Body of pancreas (tissue), 4 donors: ENCODE measurements around the gene BLZF1. TPM values are rescaled to one million over a fixed set of nuclear protein-coding genes. Genes with fewer than 3 reads are reported as not detected.

Experiments used
- ATAC-seq: fragments of 150-250 bp; one replicate; pipeline ENCODE4 v1.9.1; 2016
- DNase-seq, 4 donors: peaks; one replicate each; pipeline ENCODE4 v3.0.0-alpha.2; 2019
- H3K27ac ChIP-seq, 4 donors: fragments of 200-600 bp; sonication (generic); 1 replicate in 3 of 4; 2 replicates in 1 of 4; pipeline versions ENCODE4 v1.5.1 to v1.6.1; 2016 to 2019; ENCODE audit warnings: mild to moderate bottlenecking in 1 of 4, mixed read lengths in 1 of 4, moderate library complexity in 1 of 4
- H3K27me3 ChIP-seq, 2 donors: fragments of 200-600 bp; sonication (generic); one replicate each; pipeline ENCODE4 v1.6.0; 2016; ENCODE audit warnings: mild to moderate bottlenecking in 1 of 2
- H3K36me3 ChIP-seq, 2 donors: fragments of 200-600 bp; sonication (generic); replicated peaks in 1 of 2; 2 replicates each; pipeline ENCODE4 v1.5.1; 2016; ENCODE audit warnings: low read depth in 2 of 2; ENCODE audit not compliant: insufficient read depth in 1 of 2
- H3K4me1 ChIP-seq: fragments of 200-600 bp; sonication (generic); one replicate; pipeline ENCODE4 v1.6.0; 2016
- H3K4me3 ChIP-seq, 2 donors: fragments of 200-600 bp; sonication (generic); 1 replicate in 1 of 2; 2 replicates in 1 of 2; pipeline ENCODE4 v1.5.1; 2016 to 2019
- H3K9me3 ChIP-seq, 3 donors: fragments of 200-600 bp; sonication (generic); 1 replicate in 2 of 3; 2 replicates in 1 of 3; pipeline ENCODE4 v1.5.1; 2016
- POLR2A ChIP-seq, 3 donors: fragments of 450-650 bp; IDR thresholded peaks; one replicate each; pipeline ENCODE4 v1.6.1; 2016; ENCODE audit warnings: antibody characterized with exemption in 3 of 3, mild to moderate bottlenecking in 2 of 3
- WGBS, 2 donors: methylation state at CpG; one replicate each; pipeline ENCODE4 v1.1.5; 2017; 5-methylcytosine and 5-hydroxymethylcytosine counted together
- intact Hi-C: fragments of 100-400 bp; cut with DNase I; formaldehyde crosslinking; loops from one replicate; pipeline ENCODE4 v1.15.1; 2023
- total RNA-seq, 2 donors: library from RNA; depleted of rRNA; stranded (reverse); fragments of >200 nt; gene quantifications; one replicate each; pipeline ENCODE4 v1.1.0, GENCODE V29; 2016
- TF ChIP-seq, protein P1 (sequence below), 7 experiments: fragments of 450-650 bp in 4 of 7; fragments of 200-600 bp in 3 of 7; sonication (generic) in 3 of 7; IDR thresholded peaks; one replicate each; pipeline ENCODE4 v1.5.1; 2016 to 2019; ENCODE audit warnings: antibody characterized with exemption in 7 of 7

Gene BLZF1
- total RNA-seq, 2 donors from 2014 or later = 11.5 to 15.0 TPM

DNA sequence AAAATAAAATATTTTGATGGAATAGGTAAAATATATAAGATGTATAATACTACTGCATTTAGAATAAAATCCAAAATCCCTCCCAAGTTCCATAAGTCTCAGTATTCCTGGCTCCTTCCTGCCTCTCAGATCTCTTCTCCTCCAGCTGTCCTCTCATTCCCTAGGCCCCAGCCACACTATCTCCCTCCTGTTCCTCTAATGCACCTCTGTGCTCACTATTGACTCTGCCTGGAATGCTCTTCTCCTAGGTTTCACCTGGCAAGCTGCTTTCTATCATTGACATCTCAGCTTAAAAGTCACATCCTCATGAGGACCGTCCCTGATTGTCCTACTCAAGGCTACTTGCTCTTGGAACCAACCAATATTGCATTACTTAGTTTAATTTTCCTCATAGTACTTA is 7.6 kb upstream of the BLZF1 start:
- Histone ChIP-seq H3K4me3 (no peak overlapping the region), H3K27me3 (no peaks in the 10 kb centered on the region), H3K36me3 (no peaks in the 10 kb centered on the region), H3K9me3 (no peaks in the 10 kb centered on the region), H3K4me1 (no peaks in the 10 kb centered on the region), H3K27ac (no peak overlapping the region)
- WGBS, 2 donors = 74 to 77% methylated on average over 1 of the region's 1 CpG
- intact Hi-C loops = no loop called here
- DNase-seq (no peak), ATAC-seq (no peak)
- TF ChIP-seq, protein P1, sequence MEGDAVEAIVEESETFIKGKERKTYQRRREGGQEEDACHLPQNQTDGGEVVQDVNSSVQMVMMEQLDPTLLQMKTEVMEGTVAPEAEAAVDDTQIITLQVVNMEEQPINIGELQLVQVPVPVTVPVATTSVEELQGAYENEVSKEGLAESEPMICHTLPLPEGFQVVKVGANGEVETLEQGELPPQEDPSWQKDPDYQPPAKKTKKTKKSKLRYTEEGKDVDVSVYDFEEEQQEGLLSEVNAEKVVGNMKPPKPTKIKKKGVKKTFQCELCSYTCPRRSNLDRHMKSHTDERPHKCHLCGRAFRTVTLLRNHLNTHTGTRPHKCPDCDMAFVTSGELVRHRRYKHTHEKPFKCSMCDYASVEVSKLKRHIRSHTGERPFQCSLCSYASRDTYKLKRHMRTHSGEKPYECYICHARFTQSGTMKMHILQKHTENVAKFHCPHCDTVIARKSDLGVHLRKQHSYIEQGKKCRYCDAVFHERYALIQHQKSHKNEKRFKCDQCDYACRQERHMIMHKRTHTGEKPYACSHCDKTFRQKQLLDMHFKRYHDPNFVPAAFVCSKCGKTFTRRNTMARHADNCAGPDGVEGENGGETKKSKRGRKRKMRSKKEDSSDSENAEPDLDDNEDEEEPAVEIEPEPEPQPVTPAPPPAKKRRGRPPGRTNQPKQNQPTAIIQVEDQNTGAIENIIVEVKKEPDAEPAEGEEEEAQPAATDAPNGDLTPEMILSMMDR (IDR thresholded peaks at IDR 0.05) = no peak
- TF ChIP-seq POLR2A (IDR thresholded peaks at IDR 0.05) = no peak

DNA sequence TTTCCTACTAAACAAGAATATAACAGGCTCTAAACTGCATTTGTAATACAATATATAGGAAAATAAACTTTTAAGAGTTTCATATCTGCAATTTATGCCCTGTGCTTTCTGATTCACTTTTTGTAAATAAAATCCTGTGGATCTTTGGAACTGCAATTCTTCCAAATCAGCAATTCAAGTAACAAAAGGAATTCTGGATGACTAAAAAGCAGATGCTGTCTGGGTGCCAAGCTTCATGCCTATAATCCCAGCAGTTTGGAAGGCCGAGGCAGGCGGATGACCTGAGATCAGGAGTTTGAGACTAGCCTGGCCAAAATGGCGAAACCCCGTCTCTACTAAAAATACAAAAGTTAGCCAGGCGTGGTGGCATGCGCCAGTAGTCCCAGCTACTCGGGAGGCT is 6.7 kb upstream of the BLZF1 start:
- Histone ChIP-seq H3K4me3 (no peak overlapping the region), H3K27me3 (no peaks in the 10 kb centered on the region), H3K9me3 (no peaks in the 10 kb centered on the region), H3K36me3 (no peaks in the 10 kb centered on the region), H3K4me1 (no peaks in the 10 kb centered on the region), H3K27ac (no peak overlapping the region)
- intact Hi-C loops = no loop called here
- WGBS, 2 donors = 89 to 93% methylated on average over 7 of the region's 7 CpGs
- TF ChIP-seq, protein P1 (IDR thresholded peaks at IDR 0.05) = no peak
- no peak for TF ChIP-seq POLR2A (IDR thresholded peaks at IDR 0.05)
- DNase-seq (no peak), ATAC-seq (no peak)

DNA sequence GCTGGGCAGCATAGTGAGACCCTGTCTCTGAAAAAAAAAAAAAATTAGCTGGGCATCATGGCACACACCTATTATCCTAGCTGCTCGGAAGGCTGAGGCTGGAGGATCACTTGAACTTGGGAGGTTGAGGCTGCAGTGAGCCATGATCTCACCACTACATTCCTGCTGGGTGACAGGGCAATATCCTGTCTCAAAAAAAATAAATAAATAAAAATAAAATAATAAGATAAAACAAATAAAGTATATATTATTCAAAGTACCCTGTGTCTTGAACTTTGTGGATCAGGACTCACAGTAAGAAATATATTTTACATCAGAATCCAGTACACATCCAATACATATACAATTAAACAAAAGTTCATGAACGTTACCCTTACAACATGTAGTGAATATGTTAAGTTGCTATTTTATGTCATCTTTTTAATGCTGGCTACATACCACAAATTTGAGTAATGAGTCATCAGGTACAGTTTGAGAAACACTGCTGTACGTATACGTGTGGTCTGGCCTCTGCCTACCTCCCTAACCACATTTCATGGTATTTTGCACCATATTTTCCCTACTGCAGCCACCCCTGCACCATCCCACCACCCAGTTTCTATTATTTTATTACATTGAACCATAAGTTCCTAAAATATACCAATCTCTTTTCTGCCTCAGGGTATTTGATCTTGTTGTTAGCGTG is 4.8 kb upstream of the BLZF1 start:
- Histone ChIP-seq H3K27me3 (no peaks in the 10 kb centered on the region), H3K4me1 (peaks cover 9% of the 10 kb centered on the region), H3K27ac (no peak overlapping the region), H3K36me3 (no peaks in the 10 kb centered on the region), H3K9me3 (no peaks in the 10 kb centered on the region), H3K4me3 (no peak overlapping the region)
- TF ChIP-seq, protein P1 (IDR thresholded peaks at IDR 0.05) = no peak
- no peak for TF ChIP-seq POLR2A (IDR thresholded peaks at IDR 0.05)
- intact Hi-C loops = no loop called here
- no peak for DNase-seq
- no peak for ATAC-seq
- 85 to 93% methylated on average over 5 of the region's 5 CpGs for WGBS, 2 donors

DNA sequence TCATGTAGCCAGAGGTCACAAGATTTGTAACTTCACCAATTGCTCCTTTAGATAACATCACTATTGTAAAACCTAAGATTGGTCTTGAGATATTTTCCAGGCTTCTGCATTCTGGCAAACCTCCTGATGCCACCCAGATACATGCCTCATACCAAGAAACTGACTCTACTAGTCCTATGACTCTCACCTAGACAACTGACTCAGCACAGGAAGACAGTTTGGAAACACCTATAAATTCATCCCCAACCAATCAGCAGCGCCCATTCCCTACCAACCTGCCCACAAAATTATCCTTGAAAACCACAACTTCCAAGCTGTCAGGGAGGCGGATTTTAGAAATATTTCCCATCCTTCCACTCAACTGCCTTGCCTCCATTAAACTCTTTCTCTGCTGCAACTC is 3.0 kb upstream of the BLZF1 start:
- no peaks in the 10 kb centered on the region for H3K27me3 ChIP-seq
- 94 to 96% methylated on average over 2 of the region's 2 CpGs for WGBS, 2 donors
- intact Hi-C loops = no loop called here

More for the DNA sequence above, 3.0 kb upstream of the BLZF1 start:
- Histone ChIP-seq H3K4me1 (peaks cover 16% of the 10 kb centered on the region), H3K36me3 (no peaks in the 10 kb centered on the region), H3K9me3 (no peaks in the 10 kb centered on the region), H3K27ac (no peak overlapping the region), H3K4me3 (no peak overlapping the region)
- ATAC-seq (no peak), DNase-seq (no peak)
- TF ChIP-seq, protein P1 (IDR thresholded peaks at IDR 0.05) = no peak
- no peak for TF ChIP-seq POLR2A (IDR thresholded peaks at IDR 0.05)
